COLO668 (cell line): Measurements from ENCODE around the gene TENM3.

Experiments
- DNase-seq: peaks from one replicate; lab custom pipeline; 2025; ENCODE audit not compliant: unreplicated experiment; lab: John Stamatoyannopoulos, UW

The TENM3 gene

GRCh38 chr4:182716192-182716591 is 473.0 kb downstream of the TENM3 start:
- DNase-seq = no peak

DNA sequence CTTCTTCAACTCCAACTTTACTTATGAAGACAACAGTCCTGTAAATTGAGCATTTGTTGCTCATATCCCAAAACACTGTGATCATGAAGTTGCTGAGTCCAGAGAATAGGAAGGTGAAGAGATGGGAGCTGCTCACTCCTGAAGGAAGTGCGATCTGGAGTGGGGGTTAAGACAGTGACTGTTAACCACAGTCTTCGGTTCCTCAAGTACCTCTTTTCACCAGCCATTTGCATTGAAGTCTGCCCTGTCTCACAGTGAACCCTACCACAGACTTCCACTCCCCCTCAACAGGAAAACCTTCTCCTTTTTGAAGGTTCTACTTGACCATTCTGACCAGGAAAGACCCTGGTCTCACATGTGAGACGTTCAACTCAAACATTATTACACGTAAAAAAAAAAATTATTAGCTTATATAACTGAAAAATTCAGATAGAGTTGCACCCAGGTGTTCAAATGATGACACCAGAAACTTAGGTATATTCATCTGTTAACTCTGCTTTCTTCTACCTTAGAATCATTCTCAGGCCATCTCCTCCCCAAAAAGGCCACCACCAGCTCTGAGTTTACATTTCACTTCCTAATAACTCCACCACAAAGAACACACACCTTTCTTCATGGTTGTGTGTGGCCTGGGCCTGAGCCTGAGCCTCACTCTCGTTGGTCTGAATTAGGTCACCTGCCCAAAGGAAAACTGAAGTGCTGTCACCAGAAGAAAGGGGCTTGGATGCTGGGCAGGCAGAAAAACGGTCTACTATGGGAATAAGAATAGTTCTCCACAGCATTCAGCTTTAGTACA is 474.8 kb downstream of the TENM3 start:
- no peak for DNase-seq

DNA sequence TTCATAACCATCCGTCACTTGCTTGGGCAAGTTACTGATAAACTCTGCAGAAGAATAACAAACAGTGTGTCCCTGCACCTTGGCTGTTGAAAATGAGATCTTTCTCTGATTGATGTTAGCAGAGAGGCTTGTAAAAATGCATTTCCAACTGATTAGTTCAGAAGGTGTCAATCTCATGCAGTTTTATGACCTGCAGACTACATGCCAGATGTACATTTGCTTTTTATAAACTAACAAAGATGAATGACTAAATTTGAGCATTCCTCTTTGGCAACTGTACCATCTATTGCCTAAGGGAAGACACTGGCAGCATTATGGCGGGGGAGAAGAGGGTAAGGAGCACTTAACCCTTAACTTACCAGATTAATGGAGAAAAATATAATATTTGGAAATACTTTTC is 481.2 kb downstream of the TENM3 start:
- DNase-seq = no peak

DNA sequence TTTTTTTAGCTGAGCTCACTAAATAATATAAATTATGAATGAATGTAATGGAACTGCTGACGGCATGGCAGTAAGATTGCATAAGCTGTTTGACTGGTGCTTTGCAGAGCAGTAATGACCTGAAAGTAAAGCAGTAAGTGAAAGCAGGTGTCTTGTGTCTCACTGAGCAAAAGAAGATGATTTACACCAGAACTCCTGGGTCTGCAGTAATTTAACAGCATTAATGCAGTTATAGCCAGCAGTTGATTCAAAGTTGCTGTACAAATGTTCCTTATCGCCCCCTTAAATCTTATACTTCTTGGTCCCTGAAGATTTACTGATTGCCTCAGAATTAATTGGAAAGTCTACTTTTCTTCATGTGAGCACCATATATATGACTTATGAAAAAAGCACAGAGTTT is 486.3 kb downstream of the TENM3 start:
- DNase-seq = no peak

DNA sequence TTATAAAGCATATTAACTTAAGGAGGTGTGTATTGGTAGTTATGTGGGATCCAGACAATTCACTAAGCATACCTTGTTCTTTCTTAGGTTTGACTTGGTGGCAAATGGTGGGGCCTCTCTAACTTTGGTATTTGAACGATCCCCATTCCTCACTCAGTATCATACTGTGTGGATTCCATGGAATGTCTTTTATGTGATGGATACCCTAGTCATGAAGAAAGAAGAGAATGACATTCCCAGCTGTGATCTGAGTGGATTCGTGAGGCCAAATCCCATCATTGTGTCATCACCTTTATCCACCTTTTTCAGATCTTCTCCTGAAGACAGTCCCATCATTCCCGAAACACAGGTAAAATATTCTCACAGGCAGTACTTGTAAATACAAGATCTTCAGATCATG is 487.6 kb downstream of the TENM3 start:
- no peak for DNase-seq

DNA sequence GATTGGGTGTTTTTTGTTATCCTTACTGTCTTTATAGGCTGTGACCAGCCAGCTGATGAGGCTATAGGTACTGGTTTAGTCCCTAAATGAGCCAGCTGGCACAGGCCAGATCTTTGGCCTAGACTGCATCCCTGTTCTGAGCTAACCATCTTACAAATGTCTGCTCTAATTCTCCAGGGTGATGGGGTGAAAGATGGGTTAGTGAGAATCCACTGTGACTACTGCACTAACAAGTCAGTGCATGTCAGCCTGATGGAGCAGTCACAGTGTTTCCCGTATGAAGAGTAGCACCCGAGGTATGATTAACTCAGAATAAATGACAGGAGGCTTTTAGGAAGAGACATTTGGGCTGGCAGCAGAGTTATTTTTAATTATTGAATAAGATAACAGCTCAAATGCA is 493.0 kb downstream of the TENM3 start:
- DNase-seq = no peak

DNA sequence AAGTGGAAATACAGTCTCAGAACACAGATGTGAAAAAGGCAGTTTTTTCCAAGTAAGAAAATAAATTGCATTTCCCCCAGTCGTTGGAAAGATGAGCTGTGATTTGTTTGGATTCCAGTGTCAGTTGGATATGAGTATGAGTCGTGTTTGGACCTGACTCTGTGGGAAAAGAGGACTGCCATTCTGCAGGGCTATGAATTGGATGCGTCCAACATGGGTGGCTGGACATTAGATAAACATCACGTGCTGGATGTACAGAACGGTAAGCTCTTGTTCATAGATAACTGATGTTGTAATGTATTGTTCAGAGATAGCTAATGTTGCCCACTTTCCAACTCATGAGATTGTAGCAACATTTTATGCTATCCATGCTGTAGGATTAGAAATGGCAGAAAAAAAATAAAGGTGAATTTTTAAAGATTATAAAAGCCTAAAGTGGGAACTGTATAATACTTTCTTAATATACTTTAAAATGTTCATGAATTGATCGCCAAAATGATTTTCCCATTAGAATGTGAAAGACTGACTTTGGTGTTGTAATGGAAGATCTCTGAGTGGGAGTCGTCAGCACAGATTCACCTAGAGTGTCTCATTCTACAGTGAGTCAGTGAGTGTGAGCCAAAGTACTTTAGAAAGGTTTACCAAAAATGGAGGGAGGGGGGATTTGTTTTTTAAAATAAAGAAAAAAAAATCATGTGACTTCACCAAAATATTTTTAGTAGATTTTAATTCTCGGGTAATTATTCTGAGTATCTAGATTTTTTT is 495.3 kb downstream of the TENM3 start:
- DNase-seq = no peak

- no peak for DNase-seq
These were observed 497.1 kb downstream of the TENM3 start for GRCh38 chr4:182740256-182740655.

DNA sequence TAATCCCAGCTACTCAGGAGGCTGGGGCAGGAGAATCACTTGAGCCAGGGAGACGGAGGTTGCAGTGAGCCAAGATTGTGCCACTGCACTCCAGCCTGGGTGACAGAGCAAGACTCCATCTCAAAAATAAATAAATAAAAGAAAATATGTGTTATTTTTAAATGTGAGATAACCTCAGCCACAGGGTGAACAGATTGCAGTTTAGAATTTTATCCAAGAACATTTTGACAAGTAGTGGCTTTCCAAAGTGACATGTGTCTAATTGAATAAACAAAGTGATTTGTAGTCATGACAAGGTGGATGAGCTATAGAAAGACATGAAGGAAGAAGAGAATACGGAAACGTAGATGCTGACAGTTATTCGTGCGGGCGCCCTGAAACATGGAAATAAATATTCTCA is 497.9 kb downstream of the TENM3 start:
- DNase-seq = no peak

GRCh38 chr4:182741914-182742313 is 498.7 kb downstream of the TENM3 start:
- peak; percentile 7 for DNase-seq

GRCh38 chr4:182743815-182744214 is 500.6 kb downstream of the TENM3 start:
- no peak for DNase-seq

DNA sequence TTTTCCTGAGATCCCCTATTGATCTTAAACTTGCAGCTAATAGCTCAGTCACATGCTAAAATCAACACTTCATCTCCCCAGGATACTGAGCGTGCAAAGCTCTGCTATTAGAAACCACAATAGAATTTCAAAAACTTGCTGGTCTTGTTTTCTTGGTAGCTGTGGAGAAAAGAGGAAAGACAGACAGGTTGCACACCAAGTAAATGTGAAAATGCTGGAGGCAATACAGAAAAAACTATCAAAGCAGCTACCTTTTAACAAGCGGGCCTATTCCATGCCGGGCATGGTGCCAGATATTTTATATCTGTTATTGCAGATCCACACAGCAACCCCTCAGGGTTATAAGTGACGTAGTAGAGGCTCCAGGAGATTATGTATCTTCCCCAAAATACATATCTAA is 502.0 kb downstream of the TENM3 start:
- peak; percentile 54 for DNase-seq

GRCh38 chr4:182746876-182747275 is 503.7 kb downstream of the TENM3 start:
- no peak for DNase-seq

DNA sequence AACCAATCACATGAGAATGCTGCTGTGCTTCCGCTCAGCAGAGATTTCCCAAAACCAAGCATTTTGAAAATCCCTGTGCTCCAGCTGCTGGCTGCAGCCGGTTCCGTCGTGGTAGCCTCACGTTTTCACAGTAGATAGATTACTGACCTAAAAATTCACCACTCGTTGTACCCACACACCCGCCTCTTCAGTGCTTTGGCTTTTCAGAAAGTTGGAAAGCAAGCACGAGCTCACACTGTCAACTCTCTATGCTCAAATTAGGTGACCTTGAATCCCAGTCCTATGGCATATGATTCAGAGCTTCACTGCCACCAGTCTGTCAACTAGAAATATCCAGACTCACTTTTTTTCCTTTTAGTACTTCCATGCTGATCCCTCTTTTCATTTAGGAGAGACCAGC is 505.1 kb downstream of the TENM3 start:
- DNase-seq = no peak

- no peak for DNase-seq
These were observed 505.7 kb downstream of the TENM3 start for GRCh38 chr4:182748949-182749348.

DNA sequence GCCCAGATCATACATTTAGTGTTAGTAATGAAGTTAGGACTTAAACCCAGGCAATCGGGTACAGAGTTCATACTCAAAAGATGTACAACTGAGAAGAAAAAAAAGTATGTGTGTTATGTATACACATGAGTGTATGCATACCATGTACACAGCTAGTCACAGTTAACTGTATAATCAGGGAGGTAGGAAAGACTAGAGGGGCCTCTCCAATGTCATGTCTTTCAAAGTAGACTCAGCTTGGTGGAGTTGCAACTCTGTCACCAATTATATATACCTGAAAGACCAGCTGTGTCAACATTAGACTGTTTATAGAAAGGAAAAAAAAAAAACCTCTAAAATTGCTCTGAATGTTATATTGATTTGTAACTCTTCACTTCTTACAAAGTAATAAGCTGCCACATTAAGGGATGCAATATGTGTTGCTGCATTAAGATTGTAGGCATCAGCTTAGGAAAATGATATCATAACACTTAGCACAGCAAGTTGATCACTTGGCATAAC is 506.5 kb downstream of the TENM3 start:
- no peak for DNase-seq

- no peak for DNase-seq
These were observed 509.1 kb downstream of the TENM3 start for GRCh38 chr4:182752158-182752910.

DNA sequence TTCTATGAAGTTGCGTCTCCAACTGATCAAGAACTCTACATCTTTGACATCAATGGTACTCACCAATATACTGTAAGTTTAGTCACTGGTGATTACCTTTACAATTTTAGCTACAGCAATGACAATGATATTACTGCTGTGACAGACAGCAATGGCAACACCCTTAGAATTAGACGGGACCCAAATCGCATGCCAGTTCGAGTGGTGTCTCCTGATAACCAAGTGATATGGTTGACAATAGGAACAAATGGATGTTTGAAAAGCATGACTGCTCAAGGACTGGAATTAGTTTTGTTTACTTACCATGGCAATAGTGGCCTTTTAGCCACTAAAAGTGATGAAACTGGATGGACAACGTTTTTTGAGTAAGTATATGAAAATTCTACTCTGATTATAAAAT is 511.7 kb downstream of the TENM3 start:
- no peak for DNase-seq

- no peak for DNase-seq
These were observed 513.0 kb downstream of the TENM3 start for GRCh38 chr4:182756161-182756690.

DNA sequence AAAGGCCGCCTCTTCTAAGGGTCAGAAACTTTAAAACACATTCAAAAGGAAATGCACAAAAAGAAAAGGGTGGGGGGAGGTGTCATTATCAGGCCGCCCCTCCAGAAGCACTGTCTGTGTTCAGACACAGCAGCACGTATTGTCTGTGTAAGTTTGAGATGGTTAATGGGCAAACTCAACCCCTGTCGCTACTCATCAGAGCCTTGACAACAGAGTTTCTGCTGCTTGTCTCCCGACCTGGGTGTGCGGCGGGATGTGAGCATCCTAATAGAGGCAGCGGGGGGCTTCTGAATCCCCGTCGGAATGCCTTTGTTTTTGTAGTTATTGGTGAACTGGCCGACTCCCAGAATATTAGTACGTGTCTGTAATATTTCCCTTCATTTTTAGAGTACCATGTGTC is 515.1 kb downstream of the TENM3 start:
- DNase-seq = no peak

DNA sequence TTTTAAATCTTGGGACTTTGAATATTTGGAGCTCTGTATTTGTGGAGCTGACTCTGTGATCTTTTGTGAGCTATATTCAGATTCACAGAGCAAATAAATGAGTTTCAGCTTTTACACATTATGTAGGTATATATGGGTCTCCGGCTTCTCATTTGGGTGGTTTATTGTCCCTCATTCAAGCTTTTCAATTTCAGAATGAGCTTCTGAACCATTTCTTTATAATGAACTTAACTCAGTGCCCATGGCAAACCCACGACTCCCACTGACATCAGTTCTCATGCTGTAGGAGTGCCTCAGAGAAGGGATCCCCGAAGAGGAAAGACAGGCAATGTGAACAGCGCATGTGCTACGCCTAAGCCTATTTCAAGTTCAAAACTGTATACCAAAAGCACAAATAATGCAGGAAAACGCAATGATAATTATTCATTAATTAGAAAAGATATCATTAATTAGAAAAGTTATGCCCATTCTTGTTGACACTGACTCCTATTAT is 517.4 kb downstream of the TENM3 start:
- no peak for DNase-seq
